KMS-11 (cell line): ENCODE results near the gene NUP214.

Experiments
- H2AFZ ChIP-seq: fragments of 200-600 bp; sonication (generic); 2 replicates; pipeline ENCODE4 v1.6.1; 2016; ENCODE audit warnings: antibody characterized with exemption, mixed run types, low read depth
- H3K27ac ChIP-seq: fragments of 200-600 bp; sonication (generic); 2 replicates; pipeline ENCODE4 v1.6.1; 2016; ENCODE audit warnings: mild to moderate bottlenecking, mixed run types
- H3K27me3 ChIP-seq: fragments of 200-600 bp; sonication (generic); 2 replicates; pipeline ENCODE4 v1.6.1; 2017; ENCODE audit warnings: mild to moderate bottlenecking, low read depth, mixed run types, moderate library complexity; ENCODE audit not compliant: insufficient read depth
- H3K36me3 ChIP-seq: fragments of 200-600 bp; sonication (generic); 2 replicates; pipeline ENCODE4 v1.6.1; 2017; ENCODE audit warnings: mild to moderate bottlenecking, mixed run types; ENCODE audit not compliant: insufficient read depth
- H3K4me1 ChIP-seq: fragments of 200-600 bp; sonication (generic); 2 replicates; pipeline ENCODE4 v1.6.1; 2016; ENCODE audit warnings: mild to moderate bottlenecking, low read depth, mixed run types; ENCODE audit not compliant: poor library complexity, severe bottlenecking
- H3K4me2 ChIP-seq: fragments of 200-600 bp; sonication (generic); 2 replicates; pipeline ENCODE4 v1.7.0; 2016; ENCODE audit warnings: mild to moderate bottlenecking, mixed run types
- H3K4me3 ChIP-seq: fragments of 200-600 bp; sonication (generic); IDR thresholded peaks from 2 replicates; pipeline ENCODE4 v1.6.1; 2017; ENCODE audit warnings: low read depth, low read length, mixed read lengths; ENCODE audit not compliant: insufficient read depth
- H3K79me2 ChIP-seq: fragments of 200-600 bp; sonication (generic); 2 replicates; pipeline ENCODE4 v1.6.1; 2016; ENCODE audit warnings: low read depth, mixed run types; ENCODE audit not compliant: insufficient read depth
- H3K9ac ChIP-seq: fragments of 200-600 bp; sonication (generic); 2 replicates; pipeline ENCODE4 v1.6.1; 2016; ENCODE audit warnings: mild to moderate bottlenecking, mixed run types
- H4K20me1 ChIP-seq: fragments of 200-600 bp; sonication (generic); 2 replicates; pipeline ENCODE4 v1.6.1; 2016; ENCODE audit warnings: mild to moderate bottlenecking, mixed run types; ENCODE audit not compliant: insufficient read depth
- CTCF ChIP-seq: fragments of 200-600 bp; sonication (generic); conservative IDR thresholded peaks from 2 replicates; pipeline ENCODE4 v1.6.1; 2017; ENCODE audit warnings: low read depth, mild to moderate bottlenecking, antibody characterized with exemption, low read length, moderate library complexity, mixed read lengths

The NUP214 gene

GRCh38 chr9:131191857-131192256 is 66.5 kb downstream of the NUP214 start:
- Histone ChIP-seq H3K27me3 (no peaks in the 10 kb centered on the region), H3K79me2 (no peaks in the 10 kb centered on the region), H3K27ac (no peak overlapping the region), H3K9ac (no peak overlapping the region), H3K4me3 (no peak overlapping the region), H3K36me3 (peaks cover 4% of the 10 kb centered on the region; the same call in 1 of the 2 replicates), H3K4me1 (no peaks in the 10 kb centered on the region), H4K20me1 (no peaks in the 10 kb centered on the region), H3K4me2 (no peak overlapping the region), H2AFZ (no peak overlapping the region)
- TF ChIP-seq CTCF = no peak

- no peak for TF ChIP-seq CTCF
- Histone ChIP-seq H3K27me3 (no peaks in the 10 kb centered on the region), H3K27ac (no peak overlapping the region), H3K79me2 (no peaks in the 10 kb centered on the region), H3K36me3 (peaks cover 7% of the 10 kb centered on the region; the same call in 1 of the 2 replicates), H3K4me3 (no peak overlapping the region), H3K4me2 (no peak overlapping the region), H3K4me1 (no peaks in the 10 kb centered on the region), H3K9ac (no peak overlapping the region), H2AFZ (no peak overlapping the region), H4K20me1 (no peaks in the 10 kb centered on the region)
Measured at GRCh38 chr9:131193051-131193450, 67.7 kb downstream of the NUP214 start.

DNA sequence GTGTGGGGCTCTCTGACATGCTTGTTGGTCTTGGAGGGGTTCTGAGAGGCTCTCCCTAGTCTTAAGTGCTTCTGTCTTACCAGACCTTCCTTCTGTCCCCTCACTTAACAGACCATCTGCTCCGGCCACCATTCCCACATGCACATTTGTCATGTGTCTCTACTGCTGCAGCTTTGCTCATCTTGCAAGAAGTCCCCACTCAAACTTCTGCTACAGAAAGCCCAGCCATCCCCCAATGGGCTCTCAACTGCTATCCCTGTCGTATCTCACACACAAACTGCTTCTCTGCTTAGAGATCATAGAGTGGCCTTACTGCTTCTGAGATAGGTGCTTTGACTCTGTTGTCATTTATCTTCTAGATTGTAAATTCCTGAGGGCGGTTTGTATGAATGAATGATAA is 69.4 kb downstream of the NUP214 start:
- no peaks in the 10 kb centered on the region for H3K4me1 ChIP-seq
- no peak for TF ChIP-seq CTCF
- H2AFZ ChIP-seq = no peak overlapping the region
- H3K9ac ChIP-seq = no peak overlapping the region
- no peaks in the 10 kb centered on the region for H3K79me2 ChIP-seq
- H3K4me3 ChIP-seq = no peak overlapping the region
- H3K27ac ChIP-seq = no peak overlapping the region
- H4K20me1 ChIP-seq = no peaks in the 10 kb centered on the region
- no peak overlapping the region for H3K4me2 ChIP-seq
- H3K36me3 ChIP-seq = peaks cover 7% of the 10 kb centered on the region; the same call in 1 of the 2 replicates
- H3K27me3 ChIP-seq = no peaks in the 10 kb centered on the region

DNA sequence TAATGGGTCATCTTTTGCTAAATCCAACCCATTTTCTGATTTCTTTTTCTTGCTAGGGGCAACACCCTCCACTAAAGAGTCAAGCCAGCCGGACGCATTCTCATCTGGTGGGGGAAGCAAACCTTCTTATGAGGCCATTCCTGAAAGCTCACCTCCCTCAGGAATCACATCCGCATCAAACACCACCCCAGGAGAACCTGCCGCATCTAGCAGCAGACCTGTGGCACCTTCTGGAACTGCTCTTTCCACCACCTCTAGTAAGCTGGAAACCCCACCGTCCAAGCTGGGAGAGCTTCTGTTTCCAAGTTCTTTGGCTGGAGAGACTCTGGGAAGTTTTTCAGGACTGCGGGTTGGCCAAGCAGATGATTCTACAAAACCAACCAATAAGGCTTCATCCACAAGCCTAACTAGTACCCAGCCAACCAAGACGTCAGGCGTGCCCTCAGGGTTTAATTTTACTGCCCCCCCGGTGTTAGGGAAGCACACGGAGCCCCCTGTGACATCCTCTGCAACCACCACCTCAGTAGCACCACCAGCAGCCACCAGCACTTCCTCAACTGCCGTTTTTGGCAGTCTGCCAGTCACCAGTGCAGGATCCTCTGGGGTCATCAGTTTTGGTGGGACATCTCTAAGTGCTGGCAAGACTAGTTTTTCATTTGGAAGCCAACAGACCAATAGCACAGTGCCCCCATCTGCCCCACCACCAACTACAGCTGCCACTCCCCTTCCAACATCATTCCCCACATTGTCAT is 72.0 kb downstream of the NUP214 start:
- TF ChIP-seq CTCF = no peak
- Histone ChIP-seq H3K27ac (no peak overlapping the region), H3K9ac (no peak overlapping the region), H3K4me3 (no peak overlapping the region), H4K20me1 (no peaks in the 10 kb centered on the region), H2AFZ (no peak overlapping the region), H3K4me1 (no peaks in the 10 kb centered on the region), H3K4me2 (no peak overlapping the region), H3K36me3 (peaks cover 7% of the 10 kb centered on the region; the same call in 1 of the 2 replicates), H3K79me2 (no peaks in the 10 kb centered on the region), H3K27me3 (no peaks in the 10 kb centered on the region)
